ENCODE measurements around the gene EEA1.

EEA1 gene

GRCh38 chr12:92886131-92886530, 43.0 kb downstream of the EEA1 start:
- DNase-seq (ENCODE audit: low read depth) = no peak

DNA sequence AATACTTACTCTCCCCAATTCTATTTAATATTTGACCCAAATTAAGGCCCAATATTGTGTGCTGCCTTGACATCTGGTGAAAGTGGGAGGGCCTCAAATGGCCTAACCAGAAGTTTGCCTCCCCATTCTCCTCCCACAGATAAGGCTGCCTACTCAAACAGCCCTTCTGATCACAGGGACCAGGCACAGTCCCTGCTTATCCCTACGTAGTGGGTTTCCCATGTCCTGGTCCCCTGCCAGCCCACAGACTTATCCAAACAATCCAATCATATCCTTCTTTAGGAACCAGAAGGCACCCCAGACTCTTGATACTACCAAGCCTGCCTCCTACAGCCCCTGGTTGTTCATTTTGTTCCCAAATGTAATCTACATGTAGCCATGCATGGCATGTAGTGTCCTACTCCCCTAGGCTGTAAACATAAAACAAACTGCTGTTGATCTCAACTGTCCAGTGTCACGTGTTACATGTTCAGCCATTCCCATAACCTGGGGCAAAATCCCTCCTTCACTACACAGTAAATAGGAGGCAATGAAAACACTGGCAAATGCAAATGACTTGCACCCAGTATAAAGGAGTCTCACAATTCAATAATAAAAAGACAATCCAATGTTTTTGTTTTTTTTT, 49.3 kb downstream of the EEA1 start:
- DNase-seq (ENCODE audit: low read depth) = no peak

GRCh38 chr12:92877904-92878303, 51.2 kb downstream of the EEA1 start:
- DNase-seq (ENCODE audit: low read depth) = no peak

GRCh38 chr12:92876496-92876895, 52.6 kb downstream of the EEA1 start:
- DNase-seq (ENCODE audit: low read depth) = no peak

- DNase-seq (ENCODE audit: low read depth) = no peak
These were observed 58.0 kb downstream of the EEA1 start for GRCh38 chr12:92871116-92871515.

GRCh38 chr12:92866418-92866817, 62.7 kb downstream of the EEA1 start:
- DNase-seq (ENCODE audit: low read depth) = no peak

- no peak for DNase-seq (ENCODE audit: low read depth)
These were observed 65.8 kb downstream of the EEA1 start for GRCh38 chr12:92863251-92863650.

DNA sequence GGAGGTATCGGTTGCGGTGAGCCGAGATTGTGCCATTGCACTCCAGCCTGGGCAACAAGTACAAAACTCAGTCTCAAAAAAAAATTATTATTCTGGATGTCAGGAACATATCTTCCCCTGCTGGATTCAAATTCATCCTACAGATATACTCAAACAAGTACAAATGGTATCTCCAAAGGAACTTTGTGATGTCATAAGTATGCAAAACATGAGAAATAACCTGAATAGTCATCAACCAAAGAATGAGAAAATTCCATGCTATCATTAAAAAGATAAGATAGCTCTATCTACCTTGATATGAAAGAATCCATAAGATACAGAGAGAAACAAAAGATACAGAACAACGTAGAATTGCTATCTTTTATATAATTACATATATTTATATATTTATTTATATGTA, 67.7 kb downstream of the EEA1 start:
- no peak for DNase-seq (ENCODE audit: low read depth)

DNA sequence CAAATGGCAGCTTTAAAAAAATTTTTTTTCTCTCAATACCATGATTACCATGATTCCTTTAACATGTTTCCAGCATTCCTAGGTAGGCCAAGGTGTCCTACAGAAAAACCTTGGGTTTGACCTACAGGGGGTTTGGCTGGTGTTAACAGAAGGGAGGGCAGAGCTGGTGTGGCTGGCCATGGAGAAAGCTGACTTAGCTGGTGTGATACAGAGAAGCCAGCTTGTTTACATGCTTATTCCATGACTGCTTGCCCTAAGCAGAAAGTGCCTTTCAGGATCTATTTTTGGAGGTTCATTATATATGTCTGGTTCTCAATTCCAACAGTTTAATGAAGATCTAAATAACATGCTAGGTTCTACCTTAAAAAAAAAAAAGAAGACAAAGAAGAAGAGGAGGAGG, 68.6 kb downstream of the EEA1 start:
- DNase-seq (ENCODE audit: low read depth) = no peak

DNA sequence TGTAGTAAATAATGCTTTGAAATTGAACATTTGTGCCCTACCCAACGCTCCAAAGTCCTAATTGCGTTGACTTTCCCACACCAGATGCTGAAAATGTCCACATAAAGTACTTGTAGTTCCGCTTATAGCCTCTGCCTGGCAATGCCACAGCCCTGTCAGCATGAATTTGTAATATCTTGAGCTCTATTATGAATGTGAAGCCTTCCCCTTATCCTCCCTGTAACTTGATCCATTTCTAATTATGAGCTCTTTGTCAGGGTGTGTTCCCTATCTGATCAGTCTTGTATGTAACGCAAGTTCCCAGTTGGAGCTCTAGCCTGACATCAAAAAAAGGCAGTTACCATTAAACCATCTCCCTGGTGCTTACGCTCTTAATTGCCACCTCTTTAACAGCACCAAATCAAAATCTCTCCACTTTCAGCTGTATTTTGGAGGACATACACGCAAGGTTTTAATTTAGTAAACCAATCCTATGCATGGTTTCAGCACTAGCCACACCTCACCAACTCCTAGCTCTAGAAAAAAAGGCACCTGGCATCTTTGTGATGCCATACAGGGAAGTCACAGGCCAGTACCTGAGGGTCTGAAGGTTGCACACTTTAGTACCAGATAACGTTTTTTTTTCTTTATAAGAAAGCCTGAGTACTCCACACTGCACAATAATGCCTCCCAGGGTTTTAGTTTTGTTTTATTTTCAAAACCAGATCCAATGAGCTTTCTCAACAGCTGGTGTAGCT, 69.3 kb downstream of the EEA1 start:
- no peak for DNase-seq (ENCODE audit: low read depth)

- no peak for DNase-seq (ENCODE audit: low read depth)
These were observed 71.3 kb downstream of the EEA1 start for GRCh38 chr12:92857818-92858217.

DNA sequence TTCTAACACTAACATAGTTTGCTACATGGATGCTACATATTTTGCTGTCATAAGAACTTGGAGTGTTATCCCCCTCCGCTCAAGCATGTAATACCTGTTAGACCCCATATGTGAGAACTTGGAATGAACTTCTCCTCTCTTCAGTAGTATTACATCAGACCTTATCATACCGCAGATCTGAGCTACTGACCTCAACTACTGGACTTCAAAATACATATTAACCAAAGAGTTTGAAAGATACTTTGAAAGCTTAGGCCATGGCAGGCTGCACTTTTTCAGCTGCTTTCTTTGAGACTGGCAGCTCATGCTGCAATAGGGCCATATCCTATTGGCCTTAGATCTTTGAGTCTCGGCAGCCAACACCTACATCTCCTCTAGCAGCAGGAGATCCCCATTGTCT, 74.8 kb downstream of the EEA1 start:
- DNase-seq (ENCODE audit: low read depth) = no peak

DNA sequence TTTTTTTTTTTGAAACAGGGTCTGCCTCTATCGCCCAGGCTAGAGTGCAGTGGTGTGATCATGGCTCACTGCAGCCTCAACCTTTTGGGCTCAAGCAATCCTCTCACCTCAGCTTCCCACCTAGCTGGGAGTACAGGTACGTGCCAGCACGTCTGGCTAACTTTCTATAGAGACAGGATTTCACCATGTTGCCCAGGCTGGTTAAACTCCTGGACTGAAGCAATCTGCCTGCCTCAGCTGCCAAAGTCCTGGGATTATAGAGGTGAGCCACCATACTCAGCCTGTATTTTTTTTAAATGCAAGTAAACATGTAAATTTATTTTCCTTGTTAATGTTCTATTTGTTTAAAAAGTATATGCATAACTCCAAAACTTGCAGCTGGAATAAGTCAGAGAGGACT, 80.4 kb downstream of the EEA1 start:
- no peak for DNase-seq (ENCODE audit: low read depth)

GRCh38 chr12:92847368-92847767, 81.7 kb downstream of the EEA1 start:
- DNase-seq (ENCODE audit: low read depth) = no peak

- no peak for DNase-seq (ENCODE audit: low read depth)
These were observed 83.8 kb downstream of the EEA1 start for GRCh38 chr12:92845329-92845728.

DNA sequence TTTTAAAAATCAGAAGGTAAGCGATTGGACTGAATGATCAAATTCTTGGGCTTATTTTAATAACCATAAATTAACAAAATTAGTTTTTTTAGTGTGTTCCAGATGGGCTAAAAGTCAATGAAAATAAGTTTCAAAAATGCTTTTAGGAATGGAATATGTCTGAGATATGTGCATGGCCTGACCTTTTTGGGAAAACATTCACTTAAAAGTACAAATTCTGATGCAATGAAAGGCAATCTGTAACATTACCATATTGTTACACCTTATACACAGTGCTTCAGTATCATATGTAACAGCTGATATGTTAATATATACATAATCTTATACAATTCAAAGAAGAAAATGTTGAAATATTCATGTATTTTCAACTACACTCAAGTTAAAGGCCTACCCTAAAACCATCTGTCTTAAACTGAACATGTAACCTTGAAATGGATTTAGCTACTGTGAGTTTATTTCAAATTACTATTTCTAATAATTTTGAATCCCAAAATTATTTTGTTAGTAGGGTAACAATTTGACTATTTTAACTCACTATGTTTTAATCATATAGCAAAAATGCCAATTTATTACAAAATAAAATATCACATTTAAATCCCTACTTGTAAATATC, 84.8 kb downstream of the EEA1 start:
- DNase-seq (ENCODE audit: low read depth) = no peak

- DNase-seq (ENCODE audit: low read depth) = no peak
These were observed 99.3 kb downstream of the EEA1 start for GRCh38 chr12:92829686-92830282.

DNA sequence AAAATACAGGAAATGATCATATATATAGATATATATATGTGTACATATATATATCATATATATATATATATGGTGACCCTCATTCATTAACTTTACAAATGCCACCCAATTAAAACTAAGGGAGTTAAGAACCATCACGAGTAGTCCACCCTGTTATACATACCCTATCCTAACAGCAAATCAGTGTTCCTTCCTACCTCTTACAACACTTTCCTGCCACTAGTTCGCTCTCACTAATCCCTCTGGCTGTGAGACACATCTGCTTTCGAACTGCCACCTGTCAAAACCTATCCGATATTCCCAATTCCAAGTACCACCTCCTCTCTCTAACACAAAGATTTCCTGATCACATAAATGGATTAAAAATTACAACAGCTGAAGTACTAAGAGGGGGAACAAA, 100.5 kb downstream of the EEA1 start:
- no peak for DNase-seq (ENCODE audit: low read depth)

DNA sequence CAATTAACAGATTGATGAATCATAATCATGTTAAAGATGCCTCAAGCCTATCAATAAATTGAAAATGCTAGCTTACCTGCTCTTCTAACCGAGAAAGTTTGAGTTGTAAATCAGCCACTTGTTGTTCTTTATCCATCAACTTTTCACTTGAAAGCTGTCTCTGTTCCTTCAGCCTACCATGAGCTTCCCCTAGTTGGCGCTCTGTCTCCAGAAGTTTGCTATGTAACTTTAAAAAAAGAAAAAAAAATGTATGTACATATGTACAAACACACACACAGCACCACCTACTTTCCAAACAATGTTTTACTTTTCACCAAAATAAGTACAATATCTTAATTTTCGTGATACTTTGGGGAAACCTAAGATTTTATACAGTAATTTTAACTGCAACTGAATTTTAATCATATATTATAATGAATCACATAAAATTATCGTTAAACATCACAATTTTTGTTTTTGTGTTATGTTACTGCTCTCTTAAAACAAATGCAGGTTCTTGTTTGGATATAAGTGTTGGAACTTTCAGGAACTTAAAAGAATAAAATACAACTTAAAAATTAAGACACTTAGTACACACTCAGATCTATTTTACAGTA, 101.2 kb downstream of the EEA1 start:
- DNase-seq (ENCODE audit: low read depth) = no peak

GRCh38 chr12:92821142-92821541, 108.0 kb downstream of the EEA1 start:
- DNase-seq (ENCODE audit: low read depth) = no peak

DNA sequence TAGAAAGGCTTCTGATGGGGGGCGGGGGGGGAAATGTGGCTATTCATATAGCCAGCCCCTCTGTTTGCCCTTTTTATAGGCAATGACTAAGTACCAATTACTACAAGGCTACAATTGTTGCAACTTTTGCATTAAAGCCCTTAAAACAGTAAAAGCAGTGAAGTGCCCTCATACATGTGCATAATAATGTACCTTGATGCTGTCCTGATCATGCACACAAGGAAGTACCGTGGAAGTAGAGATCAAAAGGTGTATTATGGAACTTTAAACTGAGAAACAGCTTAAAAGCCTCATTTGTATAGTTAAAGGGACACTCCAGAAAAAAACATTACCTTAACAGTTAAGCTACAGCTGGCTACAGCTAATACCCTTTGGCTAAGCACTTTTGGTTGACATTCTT, 114.5 kb downstream of the EEA1 start:
- no peak for DNase-seq (ENCODE audit: low read depth)

DNA sequence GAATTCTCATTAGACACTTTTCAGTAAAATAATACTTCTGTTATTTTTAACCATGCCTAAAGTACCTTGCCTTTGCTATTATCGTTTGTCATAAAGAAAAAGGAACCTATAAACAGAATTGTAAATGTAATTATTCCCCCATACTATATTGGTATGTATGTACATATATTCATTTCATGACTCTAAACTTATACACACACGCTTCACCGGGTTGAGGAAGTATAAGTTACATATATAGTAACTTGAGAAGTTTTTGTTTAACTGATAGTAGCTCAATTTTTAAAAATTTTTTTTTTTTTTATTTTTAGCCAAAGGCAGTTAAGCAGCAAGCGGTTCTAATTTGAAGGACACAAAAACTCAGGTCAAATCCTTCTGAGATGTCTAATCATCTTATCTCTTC, 118.7 kb downstream of the EEA1 start:
- no peak for DNase-seq (ENCODE audit: low read depth)

GRCh38 chr12:92803903-92804302, 125.2 kb downstream of the EEA1 start:
- DNase-seq (ENCODE audit: low read depth) = no peak
